GM12875 (cell line): Measurements from ENCODE around the gene CRISP2.

Experiments used
- H3K4me3 ChIP-seq: one replicate; pipeline ENCODE4 v1.5.1; 2011; ENCODE audit warnings: low read depth, low read length, control low read depth
- CTCF ChIP-seq: IDR thresholded peaks from 2 replicates; pipeline ENCODE4 v1.5.1; 2011; ENCODE audit warnings: low read depth, mild to moderate bottlenecking, control low read depth, inconsistent platforms, low read length, moderate library complexity, borderline replicate concordance; ENCODE audit not compliant: insufficient read depth

Gene CRISP2

GRCh38 chr6:49662892-49663261, 50.5 kb downstream of the CRISP2 start:
- no peak for TF ChIP-seq CTCF
- no peak overlapping the region for H3K4me3 ChIP-seq

- TF ChIP-seq CTCF: no peak
- no peak overlapping the region for H3K4me3 ChIP-seq
Observed at GRCh38 chr6:49662231-49662891, 51.0 kb downstream of the CRISP2 start.

DNA sequence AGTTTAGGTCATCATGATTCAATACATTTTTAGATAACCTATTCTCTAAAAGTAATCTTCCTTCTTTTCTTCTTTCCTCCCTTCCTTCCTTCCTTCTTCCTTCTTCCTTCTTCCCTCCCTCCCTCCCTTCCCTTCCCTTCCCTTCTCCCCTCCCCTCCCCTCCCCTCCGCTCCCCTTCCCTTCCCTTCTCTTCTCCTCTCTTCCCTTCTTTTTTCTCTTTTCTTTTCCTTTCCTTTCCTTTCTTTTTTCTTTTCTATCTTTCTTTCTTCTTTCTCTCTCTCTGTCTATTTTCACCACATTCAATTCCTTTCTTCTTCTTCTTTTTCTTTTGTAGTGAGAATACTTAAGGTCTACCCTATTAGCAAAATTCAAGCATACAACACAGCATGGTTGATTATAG, 59.4 kb downstream of the CRISP2 start:
- no peak for TF ChIP-seq CTCF
- no peak overlapping the region for H3K4me3 ChIP-seq

DNA sequence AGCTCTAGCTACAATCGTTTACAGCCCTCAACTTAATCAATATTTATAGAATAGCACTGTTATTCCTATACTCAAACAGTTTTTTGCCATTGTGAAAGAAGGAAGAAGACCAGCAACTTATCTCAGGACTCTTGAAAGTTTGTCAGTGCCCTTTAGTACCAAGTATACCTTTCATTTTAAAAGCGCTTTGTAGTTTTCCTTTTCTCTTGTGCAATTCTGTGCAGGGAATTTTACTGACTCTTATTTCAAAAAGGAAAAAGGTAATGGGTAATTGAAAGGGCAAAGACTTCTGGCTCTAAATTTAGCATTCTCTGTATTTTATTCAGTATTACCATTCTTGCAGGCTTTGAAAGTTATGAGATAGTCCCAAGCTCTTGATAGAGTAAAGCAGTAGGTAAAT, 59.9 kb downstream of the CRISP2 start:
- no peak overlapping the region for H3K4me3 ChIP-seq
- TF ChIP-seq CTCF: no peak

GRCh38 chr6:49651239-49651638, 62.1 kb downstream of the CRISP2 start:
- no peak overlapping the region for H3K4me3 ChIP-seq
- no peak for TF ChIP-seq CTCF

- TF ChIP-seq CTCF: no peak
- no peak overlapping the region for H3K4me3 ChIP-seq
Observed at GRCh38 chr6:49649988-49650387, 63.4 kb downstream of the CRISP2 start.

GRCh38 chr6:49648036-49648435, 65.3 kb downstream of the CRISP2 start:
- H3K4me3 ChIP-seq: no peak overlapping the region
- no peak for TF ChIP-seq CTCF
